MV-4-11 (cell line): Measurements from ENCODE around the gene NDUFB10.
"Not testable (repeated sequence)": the region's sequence is repeated elsewhere in the genome, so short reads cannot be mapped to it uniquely, and the experiment has no call there.

Source experiments
- DNase-seq: peaks from one replicate; lab custom pipeline; 2025; lab: John Stamatoyannopoulos, UW

NDUFB10 gene

DNA sequence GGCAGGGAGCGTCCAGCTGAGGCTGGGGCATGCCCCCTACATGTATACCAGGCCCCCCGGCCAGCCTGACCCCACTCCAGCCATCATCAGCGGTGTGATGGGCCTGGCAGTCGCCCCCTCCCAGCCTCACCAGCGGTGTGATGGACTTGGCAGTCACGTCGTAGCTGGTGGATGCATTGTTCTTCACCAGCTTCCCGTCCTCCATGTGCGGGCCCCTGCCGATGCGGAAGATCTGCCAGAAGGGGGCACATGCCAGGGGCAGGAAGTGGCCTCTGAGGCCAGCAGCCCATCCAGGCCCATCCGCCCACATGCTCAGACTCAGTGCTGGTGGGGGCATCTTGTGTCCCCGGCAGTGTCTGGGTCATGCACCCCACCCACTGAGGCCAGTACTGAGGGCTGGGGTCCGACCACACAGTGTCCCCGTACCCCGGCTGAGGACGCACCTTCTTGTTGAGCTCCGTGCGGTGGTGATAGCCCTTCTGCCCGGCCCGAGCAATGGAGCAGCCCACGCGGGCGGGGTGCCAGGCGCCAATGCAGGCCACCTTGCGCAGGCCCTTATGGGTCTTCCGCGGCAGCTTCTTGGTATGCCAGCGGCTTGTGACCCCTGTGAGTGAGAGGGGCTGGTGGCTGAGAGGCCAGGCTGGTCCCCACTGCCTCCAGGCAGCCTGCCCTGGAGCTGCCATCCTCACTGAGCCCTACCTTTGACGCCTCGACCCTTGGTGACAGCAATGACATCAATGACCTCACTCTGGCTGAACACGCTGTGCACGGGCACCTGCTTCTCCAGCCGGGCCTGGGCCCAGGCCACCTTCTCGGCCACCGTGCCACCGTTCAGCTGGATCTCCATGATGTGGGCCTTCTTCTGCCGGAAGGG, 12.6 kb upstream of the NDUFB10 start:
- DNase-seq, result no peak

DNA sequence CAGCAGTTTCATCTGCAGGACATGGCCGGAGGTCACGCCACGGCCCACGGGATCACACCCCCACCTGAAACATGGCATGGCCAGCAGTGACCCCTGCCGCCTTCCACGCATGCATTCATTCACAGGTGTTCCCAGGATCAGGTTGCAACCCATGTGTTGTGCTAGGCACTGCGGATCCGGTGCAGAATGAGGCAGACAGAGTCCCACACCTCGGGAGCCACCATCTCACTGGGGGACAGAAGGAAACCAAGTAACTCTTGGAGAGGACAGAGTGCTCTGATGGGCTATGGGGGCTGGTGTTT, 12.0 kb upstream of the NDUFB10 start:
- DNase-seq, result no peak

DNA sequence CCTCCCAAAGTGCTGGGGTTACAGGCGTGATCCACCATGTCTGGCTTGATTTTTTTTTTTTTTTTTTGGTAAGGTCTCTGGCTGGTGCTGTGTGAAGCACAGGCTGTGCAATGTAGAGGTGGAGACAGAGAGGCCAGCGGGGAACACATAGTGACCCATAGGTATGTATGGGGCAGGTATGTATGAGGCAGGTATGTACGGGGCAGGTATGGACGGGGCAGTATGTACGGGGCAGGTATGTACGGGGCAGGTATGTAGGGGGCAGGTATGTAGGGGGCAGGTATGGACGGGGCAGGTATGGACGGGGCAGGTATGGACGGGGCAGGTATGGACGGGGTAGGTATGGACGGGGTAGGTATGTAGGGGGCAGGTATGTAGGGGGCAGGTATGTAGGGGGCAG, 9.8 kb upstream of the NDUFB10 start:
- DNase-seq, result no peak

DNA sequence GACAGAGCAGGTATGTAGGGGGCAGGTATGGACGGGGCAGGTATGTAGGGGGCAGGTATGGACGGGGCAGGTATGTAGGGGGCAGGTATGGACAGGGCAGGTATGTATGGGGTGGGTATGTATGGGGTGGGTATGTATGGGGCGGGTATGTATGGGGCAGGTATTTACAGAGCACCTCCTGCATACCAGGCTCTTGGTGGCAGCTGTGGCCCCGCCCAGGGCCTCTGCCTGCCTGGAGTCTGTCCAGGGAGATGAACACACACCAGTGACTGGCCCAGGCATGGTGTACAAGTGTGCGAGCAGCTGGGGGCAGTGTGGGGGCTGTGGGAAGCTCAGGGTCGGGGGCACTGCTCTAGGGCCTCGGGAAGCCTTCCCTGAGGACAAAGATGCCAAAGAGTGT, 9.3 kb upstream of the NDUFB10 start:
- no peak for DNase-seq

DNA sequence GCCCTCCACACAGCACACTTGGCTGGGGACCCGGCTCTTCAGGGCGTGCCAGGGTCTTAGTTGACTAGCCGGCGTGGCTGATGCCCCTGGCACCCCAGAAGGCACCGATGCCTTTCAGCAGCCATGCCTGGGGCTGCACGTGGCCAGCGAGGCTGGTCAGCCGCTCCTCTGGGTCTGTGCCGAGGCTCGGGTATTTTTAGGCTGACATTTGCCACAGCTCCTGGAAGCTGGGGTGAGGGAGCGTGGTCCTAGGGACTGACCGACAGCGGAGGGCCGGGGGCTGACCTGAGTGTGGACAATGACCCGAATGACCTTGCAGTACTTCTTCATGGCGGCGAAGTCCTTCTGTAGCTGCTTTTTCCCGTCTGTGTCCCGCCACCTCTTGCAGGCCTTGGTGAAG, 8.8 kb upstream of the NDUFB10 start:
- DNase-seq, result no peak

DNA sequence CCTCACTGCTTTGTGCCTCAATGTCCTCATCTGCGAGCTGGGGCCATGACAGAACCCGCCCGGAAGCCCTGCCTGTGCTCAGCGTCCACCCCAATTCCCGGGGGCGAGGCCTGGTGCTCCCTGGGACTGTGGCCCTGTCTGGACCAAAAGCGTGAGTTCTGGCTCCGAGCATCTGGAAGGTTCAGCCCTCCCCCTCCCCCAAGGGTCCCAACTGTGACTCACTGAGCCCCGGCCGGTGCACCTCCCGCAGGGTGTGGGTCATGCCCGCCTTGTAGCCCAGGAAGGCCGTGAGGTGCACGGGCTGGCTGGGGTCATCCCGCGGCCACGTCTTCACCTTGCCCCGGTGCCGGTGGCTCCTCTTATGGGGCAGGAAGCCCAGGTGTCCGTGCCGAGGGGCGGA, 5.6 kb upstream of the NDUFB10 start:
- no peak for DNase-seq

DNA sequence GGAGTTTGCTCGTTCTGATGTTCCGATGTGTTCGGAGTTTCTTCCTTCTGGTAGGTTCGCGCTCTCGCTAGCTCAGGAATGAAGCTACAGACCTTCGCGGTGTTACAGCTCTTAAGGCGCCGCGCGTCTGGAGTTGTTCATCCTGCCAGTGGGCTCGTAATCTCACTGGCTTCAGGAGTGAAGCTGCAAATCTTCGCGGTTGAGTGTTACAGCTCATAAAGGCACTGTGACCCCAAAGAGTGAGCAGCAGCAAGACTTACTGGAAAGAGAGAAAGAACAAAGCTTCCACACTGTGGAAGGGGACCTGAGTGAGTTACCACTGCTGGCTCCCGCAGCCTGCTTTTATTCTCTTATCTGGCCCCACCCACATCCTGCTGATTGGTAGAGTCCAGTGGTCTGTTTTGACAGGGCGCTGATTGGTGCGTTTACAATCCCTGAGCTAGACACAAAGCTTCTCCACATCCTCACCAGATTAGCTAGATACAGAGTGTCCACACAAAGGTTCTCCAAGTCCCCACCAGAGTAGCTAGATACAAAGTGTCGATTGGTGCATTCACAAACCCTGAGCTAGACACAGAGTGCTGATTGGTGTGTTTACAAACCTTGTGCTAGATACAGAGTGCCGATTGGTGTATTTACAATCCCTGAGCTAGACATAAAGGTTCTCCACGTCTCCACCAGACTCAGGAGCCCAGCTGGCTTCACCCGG, 1.8 kb upstream of the NDUFB10 start:
- not testable (repeated sequence) for DNase-seq

DNA sequence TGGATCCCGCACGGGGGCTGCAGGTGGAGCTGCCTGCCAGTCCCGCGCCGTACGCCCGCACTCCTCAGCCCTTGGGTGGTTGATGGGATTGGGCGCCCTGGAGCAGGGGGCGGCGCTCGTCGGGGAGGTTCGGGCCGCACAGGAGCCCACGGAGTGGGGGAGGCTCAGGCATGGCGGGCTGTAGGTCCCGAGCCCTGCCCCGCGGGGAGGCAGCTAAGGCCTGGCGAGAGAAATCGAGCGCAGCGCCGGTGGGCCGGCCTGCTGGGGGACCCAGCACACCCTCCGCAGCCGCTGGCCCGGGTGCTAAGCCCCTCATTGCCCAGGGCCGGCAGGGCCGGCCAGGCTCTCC, 1.2 kb upstream of the NDUFB10 start:
- DNase-seq, result not testable (repeated sequence)

DNA sequence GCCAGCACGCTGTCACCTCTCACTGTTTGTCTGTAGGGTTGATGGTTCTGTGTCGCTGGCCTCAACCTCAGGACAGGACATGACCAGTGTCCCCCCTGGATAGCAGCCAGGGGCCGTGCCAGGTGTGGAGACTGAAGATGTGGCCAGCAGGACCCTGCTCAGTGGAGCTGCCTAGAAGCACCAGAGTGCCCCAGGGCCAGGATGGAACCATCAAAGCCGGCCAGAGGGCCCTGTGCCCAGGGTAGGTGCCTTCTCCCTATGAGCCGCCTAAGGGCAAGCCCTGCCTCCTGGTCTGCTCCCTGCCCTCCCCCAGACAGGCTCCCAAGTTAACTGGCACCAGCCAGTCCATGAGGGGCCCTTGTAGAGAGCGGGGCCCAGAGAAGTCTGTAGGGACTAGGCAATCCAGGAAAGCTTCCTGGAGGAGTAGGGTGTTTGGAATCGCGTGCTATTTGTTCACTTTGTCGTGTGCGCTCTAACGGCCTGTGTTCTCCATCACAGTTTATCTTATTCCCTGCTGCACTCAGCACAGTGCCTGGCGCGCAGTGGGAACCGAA, 546 bp upstream of the NDUFB10 start:
- DNase-seq, result no peak

DNA sequence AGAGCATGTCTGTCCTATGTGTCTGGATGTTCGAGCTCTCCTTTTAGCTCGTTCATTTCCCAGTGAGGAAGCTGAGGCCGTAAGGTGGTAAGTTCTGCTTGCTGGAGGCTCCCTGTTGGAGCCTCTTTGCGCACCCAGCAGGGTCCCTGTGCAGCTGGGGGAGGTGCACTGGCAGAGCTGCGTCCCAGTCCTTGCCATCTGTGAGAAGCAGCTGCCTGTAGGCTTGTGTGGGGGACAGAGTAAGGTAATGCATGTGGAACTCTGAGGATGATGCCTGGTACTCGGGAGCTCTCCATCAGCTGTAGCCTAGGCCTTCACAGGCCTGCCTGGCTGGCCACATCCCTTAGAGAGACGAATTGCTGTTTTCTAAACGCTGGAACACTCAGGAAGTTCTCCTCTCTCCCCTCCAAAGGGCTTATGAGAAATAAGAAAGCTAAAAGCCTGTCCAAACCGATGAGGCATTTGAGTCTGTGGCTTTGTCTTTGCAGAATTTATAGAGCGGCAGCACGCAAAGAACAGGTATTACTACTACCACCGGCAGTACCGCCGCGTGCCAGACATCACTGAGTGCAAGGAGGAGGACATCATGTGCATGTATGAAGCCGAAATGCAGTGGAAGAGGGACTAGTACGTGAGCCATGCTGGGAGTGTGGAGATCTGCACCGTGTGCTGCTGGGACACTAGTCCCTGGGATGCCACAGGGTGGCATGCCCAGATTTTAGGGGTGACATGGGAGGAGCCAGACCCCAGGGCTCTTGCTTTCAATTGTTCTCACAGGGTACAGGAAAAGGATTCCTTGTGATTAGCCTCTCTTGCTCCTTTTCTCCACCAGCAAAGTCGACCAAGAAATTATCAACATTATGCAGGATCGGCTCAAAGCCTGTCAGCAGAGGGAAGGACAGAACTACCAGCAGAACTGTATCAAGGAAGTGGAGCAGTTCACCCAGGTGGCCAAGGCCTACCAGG, 1.6 kb downstream of the NDUFB10 start:
- peak; percentile 71 for DNase-seq

DNA sequence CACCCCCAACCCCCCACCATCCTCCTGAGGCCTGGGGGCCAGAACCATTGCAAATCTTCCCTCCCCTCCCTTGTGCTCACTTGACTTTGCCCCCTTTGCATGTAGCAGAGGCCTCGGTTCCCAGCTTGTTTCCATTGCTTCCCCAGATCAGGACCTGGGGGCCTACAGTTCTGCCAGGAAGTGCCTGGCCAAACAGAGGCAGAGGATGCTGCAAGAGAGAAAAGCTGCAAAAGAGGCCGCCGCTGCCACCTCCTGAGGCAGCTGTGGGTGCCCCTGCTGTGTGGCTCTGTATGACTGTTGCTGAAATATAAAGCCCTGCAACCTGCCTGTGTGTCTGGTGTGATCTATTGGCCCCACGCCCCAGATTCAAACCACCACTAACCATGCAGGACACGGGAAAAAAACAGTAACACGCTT, 2.3 kb downstream of the NDUFB10 start:
- DNase-seq, result peak; percentile 53

DNA sequence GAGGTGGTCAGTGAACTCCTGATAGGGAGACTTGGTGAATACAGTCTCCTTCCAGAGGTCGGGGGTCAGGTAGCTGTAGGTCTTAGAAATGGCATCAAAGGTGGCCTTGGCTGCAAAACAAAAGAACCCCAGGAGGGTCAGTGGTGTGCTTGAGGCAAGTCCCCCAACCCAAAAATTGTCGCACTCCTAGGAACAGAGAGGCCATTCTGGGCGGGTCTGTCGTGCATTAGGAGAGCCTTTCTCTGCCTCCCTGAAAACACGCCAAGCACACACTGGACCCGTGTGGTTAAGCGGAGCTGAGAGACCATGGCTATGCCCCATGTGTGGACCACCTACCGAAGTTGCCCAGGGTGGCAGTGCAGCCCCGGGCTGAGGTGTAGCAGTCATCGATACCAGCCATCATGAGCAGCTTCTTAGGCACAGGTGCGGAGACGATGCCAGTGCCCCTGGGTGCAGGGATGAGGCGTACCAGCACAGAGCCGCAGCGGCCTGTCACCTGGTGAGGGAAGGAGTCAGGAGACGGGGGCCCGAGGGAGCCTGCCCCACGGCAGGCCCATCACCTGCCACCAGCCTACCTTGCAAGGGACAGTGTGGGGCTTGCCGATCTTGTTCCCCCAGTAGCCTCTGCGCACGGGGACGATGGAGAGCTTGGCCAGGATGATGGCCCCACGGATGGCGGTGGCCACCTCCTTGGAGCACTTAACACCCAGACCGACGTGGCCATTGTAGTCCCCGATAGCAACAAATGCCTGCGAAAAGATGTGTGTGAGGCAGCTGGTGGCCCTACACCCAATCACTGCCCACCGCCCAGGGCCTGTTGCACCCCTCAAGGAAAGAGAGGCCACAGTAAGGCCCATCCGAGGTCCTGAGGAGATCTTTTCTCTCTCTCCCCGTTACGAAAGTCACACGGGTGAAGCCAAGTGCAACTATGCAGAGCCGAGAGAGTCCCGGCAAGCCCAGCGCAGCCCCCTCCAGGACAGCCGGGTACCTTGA, 3.1 kb downstream of the NDUFB10 start:
- not testable (repeated sequence) for DNase-seq

DNA sequence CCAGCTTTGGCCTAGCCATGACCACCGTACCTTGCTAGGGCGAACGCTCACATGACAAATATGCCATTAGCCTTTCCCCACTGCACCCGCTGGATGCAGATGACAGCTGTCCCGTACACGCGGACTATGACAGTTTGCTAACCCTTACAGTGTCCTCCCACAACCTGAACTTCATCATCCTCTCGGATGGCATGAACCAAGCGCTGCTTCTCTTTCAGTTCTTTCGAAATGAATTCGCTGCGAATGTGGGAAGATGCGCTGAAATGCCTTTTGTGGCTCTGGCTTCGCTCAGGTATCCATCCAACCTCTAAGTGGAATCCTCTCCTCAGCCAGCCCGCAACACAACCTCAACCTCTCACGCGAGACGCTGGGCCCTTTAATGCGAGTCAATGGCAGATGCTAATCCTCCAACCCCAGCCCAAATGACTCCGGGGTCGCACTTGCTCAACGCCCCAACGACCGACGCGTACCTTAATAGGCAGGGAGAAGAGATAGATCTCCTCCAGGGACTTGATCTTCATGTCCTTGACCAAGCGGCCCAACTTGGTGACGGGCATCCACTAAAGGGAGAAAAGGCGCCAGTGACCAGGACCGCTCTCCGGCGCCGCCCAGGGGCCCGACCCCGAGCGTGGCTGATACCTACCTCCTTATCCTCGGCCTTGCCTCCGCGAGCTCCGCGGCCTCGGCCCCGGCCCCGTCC, 4.6 kb downstream of the NDUFB10 start:
- DNase-seq, result no peak

DNA sequence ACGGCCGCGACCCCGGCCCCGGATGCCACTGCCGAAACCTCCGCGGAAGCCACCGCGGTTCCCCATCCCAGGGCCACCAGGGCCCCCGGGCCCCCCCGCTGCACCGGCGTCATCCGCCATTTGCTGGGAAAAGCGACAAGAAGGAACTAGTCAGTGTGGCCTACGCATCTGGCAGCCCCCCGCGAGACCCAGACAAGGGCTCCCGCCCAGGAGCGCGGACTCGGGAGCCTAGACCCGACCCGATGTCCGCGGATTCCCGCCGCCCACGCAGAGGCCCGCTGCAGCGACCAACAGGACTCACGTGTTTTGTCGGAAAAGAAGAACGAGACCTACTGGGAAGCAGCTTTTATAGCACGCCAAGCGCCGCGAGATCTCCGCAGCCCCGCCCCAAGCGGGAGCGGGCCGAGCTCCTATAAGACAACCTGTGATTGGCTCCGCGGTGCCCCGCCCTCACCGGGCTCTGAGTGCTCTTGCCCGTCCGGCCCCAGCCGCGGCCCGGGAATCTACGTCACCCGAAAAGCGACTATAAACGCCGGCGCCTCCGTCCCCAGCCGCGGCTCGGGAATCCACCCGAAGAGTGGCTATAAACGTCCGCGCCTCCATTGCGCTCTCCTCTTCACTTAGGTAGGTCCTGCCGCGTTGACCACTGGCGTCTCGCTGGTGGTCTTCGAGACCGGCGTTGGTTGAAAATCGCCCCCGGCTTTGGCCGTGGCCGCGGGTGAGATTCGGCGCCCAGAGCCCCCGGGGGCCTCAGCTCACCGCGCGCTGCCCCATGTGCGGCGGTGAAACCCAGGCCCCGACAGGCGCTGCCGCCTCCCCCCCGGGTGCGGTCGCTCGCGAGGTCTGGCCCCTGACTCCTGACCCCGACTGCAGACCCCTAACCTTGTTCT, 5.4 kb downstream of the NDUFB10 start, which contains the start of gene RPS2:
Gene RPS2 (minus strand): TSS at position 321 of the 890 bp plus-strand sequence. CDS start 201 bp downstream, at position 120.
- DNase-seq, result peak; percentile 96

DNA sequence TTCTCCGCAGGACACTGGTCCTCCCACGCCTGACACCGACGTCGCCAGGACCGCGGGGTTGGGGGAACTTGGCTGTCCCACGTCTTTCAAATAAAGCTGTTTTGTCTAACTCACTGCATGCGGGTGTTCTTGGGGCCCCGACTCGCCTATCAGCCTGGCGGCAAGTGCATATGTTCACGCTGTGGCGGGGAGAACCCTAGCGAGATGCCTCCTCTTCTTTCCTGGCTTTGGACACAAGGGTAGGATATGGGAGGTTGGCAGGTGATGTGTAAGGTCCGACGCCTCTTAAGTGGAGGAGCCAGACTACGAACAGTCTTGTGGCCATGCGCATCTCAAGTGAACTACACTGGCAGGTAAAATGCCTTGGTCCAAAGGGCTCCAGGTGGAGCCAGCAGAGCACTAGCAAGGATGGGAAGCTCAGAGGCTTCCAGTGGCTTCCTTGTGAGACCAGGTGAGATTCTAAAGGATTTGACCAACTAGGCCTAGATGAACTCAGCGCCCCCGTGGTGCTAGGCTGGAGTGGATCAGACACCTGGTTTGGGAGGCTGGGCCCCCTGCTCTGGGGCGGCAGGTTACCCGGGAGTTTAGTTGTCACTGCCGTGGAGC, 6.2 kb downstream of the NDUFB10 start:
- DNase-seq, result no peak

DNA sequence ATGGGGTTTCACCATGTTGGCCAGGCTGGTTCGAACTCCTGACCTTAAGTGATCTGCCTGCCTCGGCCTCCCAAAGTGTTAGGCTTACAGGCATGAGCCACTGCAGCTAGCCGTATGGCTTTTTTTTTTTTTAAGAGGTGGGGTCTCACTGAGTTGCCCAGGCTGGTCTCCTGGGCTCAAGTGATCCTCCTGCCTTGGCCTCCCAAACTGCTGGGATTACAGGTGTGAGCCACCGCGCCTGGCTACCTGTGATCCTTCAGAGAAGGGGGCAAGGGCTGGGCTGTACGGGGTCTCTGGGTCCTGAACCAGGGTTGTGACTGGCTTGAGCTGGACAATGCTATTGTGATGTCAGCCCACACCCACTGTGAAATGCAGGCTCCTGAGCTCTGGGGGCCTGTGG, 7.1 kb downstream of the NDUFB10 start, which contains the start of gene RNF151:
Gene RNF151 (plus strand): TSS at position 397 of the 400 bp plus-strand sequence. CDS start 26 bp downstream, outside the sequence.
- no peak for DNase-seq

DNA sequence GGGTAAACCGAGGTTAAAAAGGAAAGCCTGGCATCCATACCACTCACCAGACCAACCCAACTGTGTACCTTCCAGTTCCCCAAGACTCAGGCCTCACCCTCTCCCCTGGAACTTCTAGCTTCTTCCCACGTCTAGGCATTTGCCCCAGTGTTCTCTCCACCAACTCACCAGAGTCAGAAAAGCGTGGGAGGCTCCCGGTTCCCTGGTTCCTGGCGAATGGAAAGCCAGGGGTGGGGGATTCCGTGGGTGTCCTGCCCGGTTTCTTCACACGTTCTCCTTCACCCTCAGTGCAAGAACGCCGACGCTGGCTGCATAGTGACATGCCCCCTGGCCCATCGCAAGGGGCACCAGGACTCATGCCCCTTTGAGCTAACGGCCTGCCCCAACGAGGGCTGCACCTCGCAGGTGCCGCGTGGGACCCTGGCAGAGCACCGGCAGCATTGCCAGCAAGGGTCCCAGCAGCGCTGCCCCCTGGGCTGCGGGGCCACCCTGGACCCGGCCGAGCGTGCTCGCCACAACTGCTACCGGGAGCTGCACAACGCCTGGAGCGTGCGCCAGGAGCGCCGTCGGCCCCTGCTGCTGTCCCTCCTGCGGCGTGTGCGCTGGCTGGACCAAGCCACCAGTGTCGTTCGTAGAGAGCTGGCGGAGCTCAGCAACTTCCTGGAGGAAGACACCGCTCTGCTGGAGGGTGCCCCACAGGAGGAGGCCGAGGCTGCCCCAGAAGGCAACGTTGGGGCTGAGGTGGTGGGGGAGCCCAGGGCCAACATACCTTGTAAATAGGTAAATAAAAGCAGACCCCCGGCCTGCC, 9.0 kb downstream of the NDUFB10 start:
- no peak for DNase-seq
